ENCODE results near the gene SLC49A3.
"Not testable (repeated sequence)": the region's sequence is repeated elsewhere in the genome, so short reads cannot be mapped to it uniquely, and the experiment has no call there.

SLC49A3 gene

GRCh38 chr4:650951-651883 lies 37.7 kb downstream of the SLC49A3 start:
- no peak for DNase-seq

- DNase-seq = no peak
Measured at GRCh38 chr4:650461-650860, 38.5 kb downstream of the SLC49A3 start.

GRCh38 chr4:649751-650310 lies 39.1 kb downstream of the SLC49A3 start:
- no peak for DNase-seq

GRCh38 chr4:649293-649625 lies 39.7 kb downstream of the SLC49A3 start:
- DNase-seq = no peak

- DNase-seq = no peak
Measured at GRCh38 chr4:648579-649292, 40.2 kb downstream of the SLC49A3 start.

- DNase-seq = no peak
Measured at GRCh38 chr4:647481-647880, 41.5 kb downstream of the SLC49A3 start.

- peak; percentile 53 for DNase-seq
Measured at GRCh38 chr4:646460-646859, 42.5 kb downstream of the SLC49A3 start.

- DNase-seq = not testable (repeated sequence)
Measured at GRCh38 chr4:642366-642765, 46.6 kb downstream of the SLC49A3 start.

GRCh38 chr4:637536-638280 lies 51.2 kb downstream of the SLC49A3 start:
- no peak for DNase-seq

- DNase-seq = no peak
Measured at GRCh38 chr4:636628-637159, 52.3 kb downstream of the SLC49A3 start.

- no peak for DNase-seq
Measured at GRCh38 chr4:635851-636627, 52.9 kb downstream of the SLC49A3 start.

- DNase-seq = not testable (repeated sequence)
Measured at GRCh38 chr4:635066-635835, 53.7 kb downstream of the SLC49A3 start.

GRCh38 chr4:634599-634985 lies 54.4 kb downstream of the SLC49A3 start:
- DNase-seq = no peak

- no peak for DNase-seq
Measured at GRCh38 chr4:633976-634598, 54.9 kb downstream of the SLC49A3 start.

GRCh38 chr4:633406-633805 lies 55.5 kb downstream of the SLC49A3 start:
- no peak for DNase-seq

GRCh38 chr4:632926-633325 lies 56.0 kb downstream of the SLC49A3 start:
- no peak for DNase-seq

GRCh38 chr4:632196-632790 lies 56.7 kb downstream of the SLC49A3 start:
- DNase-seq = no peak
